MM.1S (cell line): ENCODE measurements around the gene THRB.
A peak's percentile ranks its signal among the peaks of the same experiment; 100 is the strongest.

Source experiments
- DNase-seq: peaks from one replicate; pipeline ENCODE4 v3.0.0-alpha.2; 2015
- H2AFZ ChIP-seq: fragments of 300-600 bp; sonication (generic); 2 replicates; pipeline ENCODE4 v1.6.0; 2016; ENCODE audit warnings: antibody characterized with exemption, low read length
- H3F3A ChIP-seq: fragments of 300-600 bp; sonication (generic); 2 replicates; pipeline ENCODE4 v1.6.1; 2016; ENCODE audit warnings: mild to moderate bottlenecking, antibody characterized with exemption, low read length, moderate library complexity, mixed read lengths; ENCODE audit not compliant: insufficient read depth
- H3K27ac ChIP-seq: fragments of 300-600 bp; sonication (generic); 2 replicates; pipeline ENCODE4 v1.5.1; 2016; ENCODE audit warnings: mild to moderate bottlenecking, low read length
- H3K27me3 ChIP-seq: fragments of 300-600 bp; sonication (generic); replicated peaks from 2 replicates; pipeline ENCODE4 v1.6.0; 2016; ENCODE audit warnings: low read length; ENCODE audit not compliant: insufficient read depth
- H3K36me3 ChIP-seq: fragments of 300-600 bp; sonication (generic); replicated peaks from 2 replicates; pipeline ENCODE4 v1.6.1; 2016; ENCODE audit warnings: mild to moderate bottlenecking, low read length, mixed read lengths; ENCODE audit not compliant: insufficient read depth
- H3K4me1 ChIP-seq: fragments of 300-600 bp; sonication (generic); 2 replicates; pipeline ENCODE4 v1.6.1; 2016; ENCODE audit warnings: low read length, mixed read lengths
- H3K4me2 ChIP-seq: fragments of 300-600 bp; sonication (generic); 2 replicates; pipeline ENCODE4 v1.6.0; 2016; ENCODE audit warnings: low read depth, low read length
- H3K4me3 ChIP-seq: fragments of 300-600 bp; sonication (generic); 2 replicates; pipeline ENCODE4 v1.5.1; 2016; ENCODE audit warnings: low read length, mixed read lengths
- H3K79me2 ChIP-seq: fragments of 300-600 bp; sonication (generic); 2 replicates; pipeline ENCODE4 v1.6.1; 2016; ENCODE audit warnings: mixed run types, low read length, mixed read lengths
- H3K9ac ChIP-seq: fragments of 300-600 bp; sonication (generic); 2 replicates; pipeline ENCODE4 v1.6.1; 2016; ENCODE audit warnings: low read length, mixed read lengths
- H3K9me2 ChIP-seq: fragments of 300-600 bp; sonication (generic); replicated peaks from 2 replicates; pipeline ENCODE4 v1.6.1; 2016; ENCODE audit warnings: mild to moderate bottlenecking, low read length, mixed read lengths; ENCODE audit not compliant: insufficient read depth
- H3K9me3 ChIP-seq: fragments of 300-600 bp; sonication (generic); replicated peaks from 2 replicates; pipeline ENCODE4 v1.6.1; 2016; ENCODE audit warnings: mild to moderate bottlenecking, low read length, mixed read lengths; ENCODE audit not compliant: insufficient read depth
- H4K20me1 ChIP-seq: fragments of 300-600 bp; sonication (generic); 2 replicates; pipeline ENCODE4 v1.6.1; 2016; ENCODE audit warnings: mild to moderate bottlenecking, low read length, moderate library complexity, mixed read lengths; ENCODE audit not compliant: insufficient read depth
- CTCF ChIP-seq: fragments of 300-600 bp; sonication (generic); IDR thresholded peaks from 2 replicates; pipeline ENCODE4 v1.5.1; 2016; ENCODE audit warnings: antibody characterized with exemption, low read length, mixed read lengths
- EZH2 ChIP-seq: fragments of 300-600 bp; sonication (generic); optimal IDR thresholded peaks from 2 replicates; pipeline ENCODE3; 2017; ENCODE audit warnings: low read depth, mild to moderate bottlenecking, antibody characterized with exemption, low read length, mixed read lengths
- EZH2phosphoT487 ChIP-seq: fragments of 300-600 bp; sonication (generic); IDR thresholded peaks from 2 replicates; pipeline ENCODE4 v1.6.1; 2018; ENCODE audit warnings: antibody characterized with exemption, low read length

Gene THRB

GRCh38 chr3:24520976-24521419 is 26.3 kb upstream of the THRB start:
- Histone ChIP-seq H3K4me3 (peak overlapping the region; percentile 61), H3K27ac (no peak overlapping the region), H3K36me3 (no peaks in the 10 kb centered on the region), H3K4me2 (peak overlapping the region; percentile 75; the same call in 1 of the 2 replicates), H3K9me2 (no peaks in the 10 kb centered on the region), H3K79me2 (no peaks in the 10 kb centered on the region), H4K20me1 (no peaks in the 10 kb centered on the region), H3K4me1 (no peaks in the 10 kb centered on the region), H3K9ac (peak overlapping the region; percentile 13; the same call in 1 of the 2 replicates), H3K9me3 (no peaks in the 10 kb centered on the region), H3K27me3 (peaks cover 6% of the 10 kb centered on the region; the same call in 1 of the 2 replicates), H2AFZ (peak overlapping the region; percentile 77), H3F3A (no peaks in the 10 kb centered on the region)
- DNase-seq, result no peak
- no peak for TF ChIP-seq CTCF
- no peak for TF ChIP-seq EZH2phosphoT487
- TF ChIP-seq EZH2, result no peak

- Histone ChIP-seq H3K36me3 (no peaks in the 10 kb centered on the region), H3K4me3 (no peak overlapping the region), H3K4me2 (no peak overlapping the region), H3K79me2 (no peaks in the 10 kb centered on the region), H3K4me1 (no peaks in the 10 kb centered on the region), H2AFZ (no peak overlapping the region), H3K9ac (no peak overlapping the region), H4K20me1 (no peaks in the 10 kb centered on the region), H3K9me3 (no peaks in the 10 kb centered on the region), H3F3A (no peaks in the 10 kb centered on the region), H3K9me2 (no peaks in the 10 kb centered on the region), H3K27me3 (peaks cover 6% of the 10 kb centered on the region; the same call in 1 of the 2 replicates), H3K27ac (no peak overlapping the region)
- DNase-seq, result no peak
- TF ChIP-seq EZH2 (no peak), CTCF (no peak), EZH2phosphoT487 (no peak)
Measured at GRCh38 chr3:24520101-24520495, 25.4 kb upstream of the THRB start.

- no peak overlapping the region for H2AFZ ChIP-seq
- H3K27me3 ChIP-seq, result peaks cover 6% of the 10 kb centered on the region; the same call in 1 of the 2 replicates
- H3K9me3 ChIP-seq, result no peaks in the 10 kb centered on the region
- TF ChIP-seq EZH2phosphoT487, result no peak
- TF ChIP-seq EZH2, result no peak
- TF ChIP-seq CTCF, result no peak
- no peak overlapping the region for H3K9ac ChIP-seq
- no peak overlapping the region for H3K4me3 ChIP-seq
- DNase-seq, result no peak
- H3F3A ChIP-seq, result no peaks in the 10 kb centered on the region
- H3K36me3 ChIP-seq, result no peaks in the 10 kb centered on the region
- H3K79me2 ChIP-seq, result no peaks in the 10 kb centered on the region
- no peaks in the 10 kb centered on the region for H4K20me1 ChIP-seq
- H3K4me2 ChIP-seq, result no peak overlapping the region
- no peaks in the 10 kb centered on the region for H3K4me1 ChIP-seq
- H3K9me2 ChIP-seq, result no peaks in the 10 kb centered on the region
- no peak overlapping the region for H3K27ac ChIP-seq
Measured at GRCh38 chr3:24519368-24520100, 24.9 kb upstream of the THRB start.
